HG02981 (cell line): ENCODE measurements around the gene MYO1H.
A peak's percentile ranks its signal among the peaks of the same experiment; 100 is the strongest.
"Not testable (repeated sequence)": the region's sequence is repeated elsewhere in the genome, so short reads cannot be mapped to it uniquely, and the experiment has no call there.

Experiments
- ATAC-seq: cut with Tn5 transposase; IDR thresholded peaks from one replicate; pipeline ENCODE4 v1.9.1; 2021; ENCODE audit warnings: mild to moderate bottlenecking, moderate library complexity; ENCODE audit not compliant: unreplicated experiment

The MYO1H gene

GRCh38 chr12:109469517-109469916, 121.8 kb downstream of the MYO1H start:
- no peak for ATAC-seq

- no peak for ATAC-seq
These were observed 125.3 kb downstream of the MYO1H start for GRCh38 chr12:109473006-109473405.

- ATAC-seq: not testable (repeated sequence)
These were observed 126.0 kb downstream of the MYO1H start for GRCh38 chr12:109473526-109474270.

- no peak for ATAC-seq
These were observed 127.4 kb downstream of the MYO1H start for GRCh38 chr12:109475121-109475520.

- ATAC-seq: no peak
These were observed 128.5 kb downstream of the MYO1H start for GRCh38 chr12:109475993-109476806.

- ATAC-seq: no peak
These were observed 129.1 kb downstream of the MYO1H start for GRCh38 chr12:109476807-109477184.

- peak; percentile 94 for ATAC-seq
These were observed 129.7 kb downstream of the MYO1H start, which contains the start of the genes KCTD10 and UBE3B for GRCh38 chr12:109477185-109477962. Gene KCTD10, minus strand, starts transcription at chr12:109477300. Its CDS starts 38 bp downstream, at chr12:109477262. Gene UBE3B, plus strand, starts transcription at chr12:109477634. Its CDS starts 5,918 bp downstream, at chr12:109483552.

GRCh38 chr12:109477963-109478315, 130.2 kb downstream of the MYO1H start:
- no peak for ATAC-seq

GRCh38 chr12:109479761-109480160, 132.1 kb downstream of the MYO1H start:
- ATAC-seq: no peak

- ATAC-seq: no peak
These were observed 132.7 kb downstream of the MYO1H start for GRCh38 chr12:109480356-109480755.

- ATAC-seq: no peak
These were observed 134.2 kb downstream of the MYO1H start for GRCh38 chr12:109481863-109482262.

GRCh38 chr12:109482491-109482890, 134.8 kb downstream of the MYO1H start:
- no peak for ATAC-seq

GRCh38 chr12:109482894-109483293, 135.2 kb downstream of the MYO1H start:
- no peak for ATAC-seq

- ATAC-seq: no peak
These were observed 135.6 kb downstream of the MYO1H start for GRCh38 chr12:109483346-109483745.

- ATAC-seq: no peak
These were observed 137.5 kb downstream of the MYO1H start for GRCh38 chr12:109485201-109485600.

- ATAC-seq: no peak
These were observed 139.7 kb downstream of the MYO1H start for GRCh38 chr12:109487181-109488050.

GRCh38 chr12:109488051-109488665, 140.5 kb downstream of the MYO1H start:
- no peak for ATAC-seq

GRCh38 chr12:109489016-109489954, 141.6 kb downstream of the MYO1H start:
- ATAC-seq: no peak
